ENCODE data around the gene WDFY4.

WDFY4 gene

GRCh38 chr10:48839809-48840679, 155.4 kb downstream of the WDFY4 start:
- Histone ChIP-seq H4K20me1 (no peaks in the 10 kb centered on the region), H3K9ac (no peak overlapping the region), H3K4me3 (no peak overlapping the region), H3K4me1 (no peaks in the 10 kb centered on the region), H3K9me3 (replicated peaks in 1 of 11) (no peaks in the 10 kb centered on the region), H3K4me2 (no peak overlapping the region), H3K36me3 (peaks cover 0 to 100% (median 0%) of the 10 kb centered on the region in 11 experiments; a peak in 10 of 22 replicates), H3K27ac (no peak overlapping the region), H3K27me3 (no peaks in the 10 kb centered on the region)
- no peak for TF ChIP-seq Cebpa-rat (IDR thresholded peaks at IDR 0.05)

- Histone ChIP-seq H3K4me1 (no peaks in the 10 kb centered on the region), H3K36me3 (peaks cover 0 to 100% (median 0%) of the 10 kb centered on the region in 11 experiments; a peak in 9 of 22 replicates), H3K27me3 (no peaks in the 10 kb centered on the region), H3K9me3 (replicated peaks in 1 of 11) (no peaks in the 10 kb centered on the region), H3K27ac (no peak overlapping the region), H4K20me1 (no peaks in the 10 kb centered on the region), H3K4me3 (no peak overlapping the region), H3K4me2 (no peak overlapping the region), H3K9ac (no peak overlapping the region)
- no peak for TF ChIP-seq Cebpa-rat (IDR thresholded peaks at IDR 0.05)
These were observed 157.6 kb downstream of the WDFY4 start for GRCh38 chr10:48842231-48842630.

- H3K9me3 ChIP-seq (replicated peaks in 1 of 11): no peaks in the 10 kb centered on the region
- H3K4me2 ChIP-seq: no peak overlapping the region
- H3K4me3 ChIP-seq: no peak overlapping the region
- no peak overlapping the region for H3K27ac ChIP-seq
- no peak for TF ChIP-seq Cebpa-rat (IDR thresholded peaks at IDR 0.05)
- H3K36me3 ChIP-seq: peaks cover 0 to 100% (median 0%) of the 10 kb centered on the region in 11 experiments; a peak in 9 of 22 replicates
- H3K27me3 ChIP-seq: no peaks in the 10 kb centered on the region
- no peak overlapping the region for H3K9ac ChIP-seq
- H4K20me1 ChIP-seq: no peaks in the 10 kb centered on the region
- no peaks in the 10 kb centered on the region for H3K4me1 ChIP-seq
These were observed 158.5 kb downstream of the WDFY4 start for GRCh38 chr10:48843198-48843597.

- Histone ChIP-seq H3K4me2 (no peak overlapping the region), H3K27me3 (no peaks in the 10 kb centered on the region), H4K20me1 (no peaks in the 10 kb centered on the region), H3K4me1 (no peaks in the 10 kb centered on the region), H3K27ac (no peak overlapping the region), H3K9ac (no peak overlapping the region), H3K4me3 (no peak overlapping the region), H3K36me3 (peaks cover 0 to 100% (median 0%) of the 10 kb centered on the region in 11 experiments; a peak in 9 of 22 replicates), H3K9me3 (replicated peaks in 1 of 11) (no peaks in the 10 kb centered on the region)
- TF ChIP-seq Cebpa-rat (IDR thresholded peaks at IDR 0.05): no peak
These were observed 159.9 kb downstream of the WDFY4 start for GRCh38 chr10:48844616-48845015.

- Histone ChIP-seq H3K36me3 (peaks cover 0 to 99% (median 0%) of the 10 kb centered on the region in 11 experiments; a peak in 9 of 22 replicates), H3K4me2 (0 out of 22 replicates have a peak overlapping the region, but pooled peaks of 1 of the 11 experiments have one; percentile 5), H4K20me1 (no peaks in the 10 kb centered on the region), H3K9ac (no peak overlapping the region), H3K4me3 (no peak overlapping the region), H3K27me3 (no peaks in the 10 kb centered on the region), H3K4me1 (no peaks in the 10 kb centered on the region), H3K9me3 (replicated peaks in 1 of 11) (no peaks in the 10 kb centered on the region), H3K27ac (no peak overlapping the region)
- TF ChIP-seq Cebpa-rat (IDR thresholded peaks at IDR 0.05): no peak
These were observed 160.8 kb downstream of the WDFY4 start for GRCh38 chr10:48845512-48845911.

GRCh38 chr10:48847691-48848090, 163.0 kb downstream of the WDFY4 start:
- no peaks in the 10 kb centered on the region for H4K20me1 ChIP-seq
- no peak overlapping the region for H3K27ac ChIP-seq
- H3K27me3 ChIP-seq: no peaks in the 10 kb centered on the region
- no peak overlapping the region for H3K9ac ChIP-seq
- H3K36me3 ChIP-seq: peaks cover 0 to 99% (median 0%) of the 10 kb centered on the region in 11 experiments; a peak in 9 of 22 replicates
- no peak overlapping the region for H3K4me3 ChIP-seq
- H3K4me1 ChIP-seq: no peaks in the 10 kb centered on the region
- no peaks in the 10 kb centered on the region for H3K9me3 ChIP-seq (replicated peaks in 1 of 11)
- no peak overlapping the region for H3K4me2 ChIP-seq
- TF ChIP-seq Cebpa-rat (IDR thresholded peaks at IDR 0.05): no peak

- H3K36me3 ChIP-seq: peaks cover 0 to 72% (median 0%) of the 10 kb centered on the region in 11 experiments; a peak in 6 of 22 replicates
- TF ChIP-seq Cebpa-rat (IDR thresholded peaks at IDR 0.05): no peak
- H3K27me3 ChIP-seq: no peaks in the 10 kb centered on the region
- no peak overlapping the region for H3K4me2 ChIP-seq
- no peak overlapping the region for H3K4me3 ChIP-seq
- H3K9ac ChIP-seq: no peak overlapping the region
- peaks cover 0 to 11% (median 0%) of the 10 kb centered on the region in 11 experiments; a peak in 2 of 22 replicates for H3K9me3 ChIP-seq (replicated peaks in 1 of 11)
- H4K20me1 ChIP-seq: no peaks in the 10 kb centered on the region
- no peak overlapping the region for H3K27ac ChIP-seq
- H3K4me1 ChIP-seq: no peaks in the 10 kb centered on the region
These were observed 172.2 kb downstream of the WDFY4 start for GRCh38 chr10:48856855-48857254.

GRCh38 chr10:48872234-48872633, 187.6 kb downstream of the WDFY4 start:
- peaks cover 0 to 100% (median 5%) of the 10 kb centered on the region in 11 experiments; a peak in 11 of 22 replicates for H3K36me3 ChIP-seq
- peaks cover 0 to 4% (median 0%) of the 10 kb centered on the region in 10 experiments; a peak in 2 of 20 replicates for H3K4me1 ChIP-seq

GRCh38 chr10:48878091-48878490, 193.4 kb downstream of the WDFY4 start:
- H3K9ac ChIP-seq: no peak overlapping the region
- H3K36me3 ChIP-seq: peaks cover 0 to 83% (median 0%) of the 10 kb centered on the region in 11 experiments; a peak in 12 of 22 replicates
- H3K4me3 ChIP-seq: no peak overlapping the region
- no peaks in the 10 kb centered on the region for H3K27me3 ChIP-seq
- no peak overlapping the region for H3K27ac ChIP-seq
- peaks cover 0 to 4% (median 0%) of the 10 kb centered on the region in 11 experiments; a peak in 2 of 22 replicates for H4K20me1 ChIP-seq
- H3K9me3 ChIP-seq (replicated peaks in 1 of 11): no peaks in the 10 kb centered on the region
- H3K4me2 ChIP-seq: no peak overlapping the region
- no peak for TF ChIP-seq Cebpa-rat (IDR thresholded peaks at IDR 0.05)
- no peaks in the 10 kb centered on the region for H3K4me1 ChIP-seq

More at GRCh38 chr10:48872234-48872633, 187.6 kb downstream of the WDFY4 start:
- Histone ChIP-seq H3K9ac (no peak overlapping the region), H3K4me3 (no peak overlapping the region), H3K27me3 (no peaks in the 10 kb centered on the region), H3K4me2 (no peak overlapping the region), H4K20me1 (peaks cover 0 to 4% (median 0%) of the 10 kb centered on the region in 11 experiments; a peak in 1 of 22 replicates), H3K9me3 (replicated peaks in 1 of 11) (0 out of 22 replicates have a peak, but pooled peaks cover 0 to 3% (median 0%) of the 10 kb centered on the region in 11 experiments), H3K27ac (no peak overlapping the region)
- TF ChIP-seq Cebpa-rat (IDR thresholded peaks at IDR 0.05): no peak
